K562 (cell line): ENCODE results near the gene DNM1. TPM values are rescaled to one million over a fixed set of nuclear protein-coding genes. Genes with fewer than 3 reads are reported as not detected.

ENCODE experiments used
- ARHGAP35 ChIP-seq: fragments of 450-650 bp; IDR thresholded peaks from 2 replicates; pipeline ENCODE4 v1.6.1; 2018; ENCODE audit not compliant: partially characterized antibody
- CREB1 ChIP-seq, 2 experiments: sonication (generic) in 1 of 2; formaldehyde crosslinking in 1 of 2; IDR thresholded peaks; 2 replicates each; pipeline versions ENCODE4 v1.6.1 to v1.8.0; 2012 to 2022; ENCODE audit warnings: inconsistent platforms in 1 of 2, mild to moderate bottlenecking in 1 of 2, missing genetic modification reagents in 1 of 2, moderate library complexity in 1 of 2
- CREBBP ChIP-seq: IDR thresholded peaks from one replicate; pipeline ENCODE4 v1.6.1; 2012; ENCODE audit warnings: low read depth, mild to moderate bottlenecking, control low read depth, inconsistent platforms, low read length
- HDAC1 ChIP-seq, 2 experiments: fragments of 450-650 bp; IDR thresholded peaks; 2 replicates each; pipeline ENCODE4 v1.6.1; 2016 to 2017; ENCODE audit warnings: inconsistent platforms in 1 of 2, mild to moderate bottlenecking in 1 of 2, moderate library complexity in 1 of 2
- HDAC2 ChIP-seq: fragments of 450-650 bp; IDR thresholded peaks from 2 replicates; pipeline ENCODE4 v1.6.1; 2016; ENCODE audit warnings: mild to moderate bottlenecking
- KLF10 ChIP-seq: fragments of 250-450 bp; sonication (Bioruptor Pico); IDR thresholded peaks from 2 replicates; pipeline ENCODE4 v1.6.1; 2021; ENCODE audit warnings: matching md5 sums
- MAZ ChIP-seq, 2 experiments: fragments of 450-650 bp in 1 of 2; sonication (generic) in 1 of 2; formaldehyde crosslinking; IDR thresholded peaks in 1 of 2; conservative IDR thresholded peaks in 1 of 2; 2 replicates each; pipeline versions ENCODE4 v1.4.0 to v1.5.0; 2020; ENCODE audit warnings: mild to moderate bottlenecking in 1 of 2, missing genetic modification reagents in 1 of 2
- PHTF2 ChIP-seq: fragments of 250-450 bp; sonication (Bioruptor Pico); IDR thresholded peaks from 2 replicates; pipeline ENCODE4 v1.5.0; 2021; ENCODE audit warnings: mild to moderate bottlenecking
- PML ChIP-seq: IDR thresholded peaks from 2 replicates; pipeline ENCODE4 v1.6.1; 2012; ENCODE audit warnings: low read length, inconsistent platforms
- POLR2B ChIP-seq: fragments of 450-650 bp; IDR thresholded peaks from 2 replicates; pipeline ENCODE4 v1.6.1; 2018; ENCODE audit warnings: low read depth; ENCODE audit not compliant: partially characterized antibody
- RCOR1 ChIP-seq, 2 experiments: IDR thresholded peaks; 2 replicates each; pipeline ENCODE4 v1.6.1; 2012; ENCODE audit warnings: low read depth in 2 of 2, low read length in 2 of 2, borderline replicate concordance in 1 of 2, improper control_type of control experiment in 1 of 2
- SIN3A ChIP-seq, 2 experiments: fragments of 150-350 bp in 1 of 2; IDR thresholded peaks; 2 replicates each; pipeline ENCODE4 v1.6.1; 2011 to 2016; ENCODE audit warnings: borderline replicate concordance in 2 of 2, low read depth in 2 of 2, low read length in 2 of 2, mild to moderate bottlenecking in 2 of 2, moderate library complexity in 2 of 2; ENCODE audit not compliant: control insufficient read depth in 1 of 2
- SMAD4 ChIP-seq: fragments of 250-450 bp; sonication (Bioruptor Pico); conservative IDR thresholded peaks from 2 replicates; pipeline ENCODE4 v1.8.0; 2021; ENCODE audit warnings: inconsistent platforms, mild to moderate bottlenecking, moderate library complexity
- TBP ChIP-seq: optimal IDR thresholded peaks from 2 replicates; pipeline ENCODE3; 2011; ENCODE audit warnings: low read depth, low read length, improper control_type of control experiment
- ZFP36 ChIP-seq: fragments of 150-350 bp; IDR thresholded peaks from 2 replicates; pipeline ENCODE4 v1.6.1; 2018; ENCODE audit warnings: low read length, low read depth; ENCODE audit not compliant: partially characterized antibody
- ZNF232 ChIP-seq: sonication (generic); formaldehyde crosslinking; IDR thresholded peaks from 2 replicates; pipeline ENCODE4 v1.8.0; 2022; ENCODE audit warnings: mild to moderate bottlenecking, missing genetic modification reagents
- ZNF263 ChIP-seq: sonication (generic); formaldehyde crosslinking; IDR thresholded peaks from 2 replicates; pipeline ENCODE4 v1.8.0; 2022; ENCODE audit warnings: mild to moderate bottlenecking, missing genetic modification reagents, borderline replicate concordance
- ZNF408 ChIP-seq: fragments of 250-450 bp; sonication (Bioruptor Pico); IDR thresholded peaks from 2 replicates; pipeline ENCODE4 v1.4.0; 2020; ENCODE audit warnings: low read depth, mild to moderate bottlenecking, moderate library complexity
- polyA plus RNA-seq, 8 experiments: library from polyadenylated mRNA; depleted of rRNA in 4 of 8; stranded (reverse) in 5 of 8; unstranded in 3 of 8; fragments of >200 nt; fragmentation: Nextera tagmentation in 2 of 8; fragmentation: Illumina TruSeq in 1 of 8; extraction: Ambion mirVana in 2 of 8; extraction: Trizol in 1 of 8; gene quantifications; 2 replicates each; pipeline versions ENCODE4 v1.2.1 to v1.2.3, GENCODE V29; 2011 to 2014; ENCODE audit warnings: inconsistent platforms in 1 of 8, missing spikeins in 1 of 8
- total RNA-seq, 7 experiments: library from RNA; depleted of rRNA in 6 of 7; stranded (reverse); fragments of >200 nt in 6 of 7; fragmentation: Illumina TruSeq in 2 of 7; extraction: Trizol in 2 of 7; gene quantifications; 2 replicates each; pipeline versions ENCODE4 v1.2.1 to v1.2.3, GENCODE V29; 2011 to 2021; ENCODE audit warnings: low replicate concordance in 1 of 7
- TF ChIP-seq, protein P1 (sequence below): fragments of 450-650 bp; IDR thresholded peaks from 2 replicates; pipeline ENCODE4 v1.6.1; 2016; ENCODE audit warnings: borderline replicate concordance
- TF ChIP-seq, protein P2 (sequence below), 2 experiments: IDR thresholded peaks; 2 replicates each; pipeline ENCODE4 v1.6.1; 2011; ENCODE audit warnings: borderline replicate concordance in 1 of 2, control low read depth in 1 of 2, low read depth in 1 of 2, low read length in 1 of 2, mild to moderate bottlenecking in 1 of 2, mixed read lengths in 1 of 2, moderate library complexity in 1 of 2; ENCODE audit not compliant: insufficient read depth in 1 of 2, insufficient read length in 1 of 2, poor library complexity in 1 of 2, severe bottlenecking in 1 of 2; ENCODE audit errors: extremely low read depth in 1 of 2
- TF ChIP-seq, protein P3 (sequence below): sonication (generic); formaldehyde crosslinking; IDR thresholded peaks from 2 replicates; pipeline ENCODE4 v1.8.0; 2023; ENCODE audit warnings: mild to moderate bottlenecking, missing genetic modification reagents

Gene DNM1
- total and polyA plus RNA-seq, 9 of the 15 experiments (the other 6 are each of a cell fraction or from before 2014, with no cell fraction given): 0.39 to 23.1 (median 9.1) TPM

DNA sequence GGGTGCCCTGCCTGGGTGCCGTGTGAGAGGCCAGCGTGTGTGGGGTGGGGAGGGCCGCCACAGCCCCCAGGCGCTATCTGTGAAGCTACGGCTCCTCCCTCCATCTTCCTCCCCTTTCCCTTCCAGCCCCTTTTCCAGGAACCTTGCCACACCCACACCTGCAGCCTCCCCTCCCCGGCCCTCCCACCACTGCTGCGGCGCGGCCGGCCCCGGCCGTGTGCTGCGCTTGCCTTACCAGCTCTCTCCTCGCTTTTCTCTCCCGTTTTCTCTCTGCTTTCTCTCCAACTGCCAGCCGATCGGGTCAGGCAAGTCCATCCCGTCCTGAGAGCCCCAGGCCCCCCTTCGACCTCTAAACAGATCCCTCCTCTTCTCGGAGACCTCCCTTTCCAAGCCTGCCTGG lies 51.2 kb downstream of the DNM1 start (continued):
- no peak for TF ChIP-seq KLF10 (CRISPR knock-in tag)
- no peak for TF ChIP-seq CREBBP
- TF ChIP-seq HDAC2: 0 out of 2 replicates have a peak, but pooled peaks have one; percentile 31
- TF ChIP-seq TBP: peak; percentile 22
- TF ChIP-seq, protein P1, sequence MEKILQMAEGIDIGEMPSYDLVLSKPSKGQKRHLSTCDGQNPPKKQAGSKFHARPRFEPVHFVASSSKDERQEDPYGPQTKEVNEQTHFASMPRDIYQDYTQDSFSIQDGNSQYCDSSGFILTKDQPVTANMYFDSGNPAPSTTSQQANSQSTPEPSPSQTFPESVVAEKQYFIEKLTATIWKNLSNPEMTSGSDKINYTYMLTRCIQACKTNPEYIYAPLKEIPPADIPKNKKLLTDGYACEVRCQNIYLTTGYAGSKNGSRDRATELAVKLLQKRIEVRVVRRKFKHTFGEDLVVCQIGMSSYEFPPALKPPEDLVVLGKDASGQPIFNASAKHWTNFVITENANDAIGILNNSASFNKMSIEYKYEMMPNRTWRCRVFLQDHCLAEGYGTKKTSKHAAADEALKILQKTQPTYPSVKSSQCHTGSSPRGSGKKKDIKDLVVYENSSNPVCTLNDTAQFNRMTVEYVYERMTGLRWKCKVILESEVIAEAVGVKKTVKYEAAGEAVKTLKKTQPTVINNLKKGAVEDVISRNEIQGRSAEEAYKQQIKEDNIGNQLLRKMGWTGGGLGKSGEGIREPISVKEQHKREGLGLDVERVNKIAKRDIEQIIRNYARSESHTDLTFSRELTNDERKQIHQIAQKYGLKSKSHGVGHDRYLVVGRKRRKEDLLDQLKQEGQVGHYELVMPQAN: 0 out of 2 replicates have a peak, but pooled peaks have one; percentile 52
- no peak for TF ChIP-seq ZNF232 (CRISPR knock-in tag)
- peak in 1 of 2 experiments; percentile 49; a peak in 1 of 4 replicates for TF ChIP-seq RCOR1 (IDR thresholded peaks at IDR 0.05; ENCODE audit: borderline replicate concordance in 1 of 2, low read depth in 2 of 2, low read length in 2 of 2)
- TF ChIP-seq HDAC1 (IDR thresholded peaks at IDR 0.05): peak in 1 of 2 experiments; percentile 90; a peak in 2 of 4 replicates
- TF ChIP-seq ZNF263 (CRISPR knock-in tag): no peak
- no peak for TF ChIP-seq PHTF2
- TF ChIP-seq, protein P2, sequence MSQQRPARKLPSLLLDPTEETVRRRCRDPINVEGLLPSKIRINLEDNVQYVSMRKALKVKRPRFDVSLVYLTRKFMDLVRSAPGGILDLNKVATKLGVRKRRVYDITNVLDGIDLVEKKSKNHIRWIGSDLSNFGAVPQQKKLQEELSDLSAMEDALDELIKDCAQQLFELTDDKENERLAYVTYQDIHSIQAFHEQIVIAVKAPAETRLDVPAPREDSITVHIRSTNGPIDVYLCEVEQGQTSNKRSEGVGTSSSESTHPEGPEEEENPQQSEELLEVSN (IDR thresholded peaks at IDR 0.05; ENCODE audit: borderline replicate concordance in 1 of 2, extremely low read depth in 1 of 2, insufficient read depth in 1 of 2, insufficient read length in 1 of 2, low read depth in 1 of 2, low read length in 1 of 2, poor library complexity in 1 of 2, severe bottlenecking in 1 of 2): peak in 1 of 2 experiments; percentile 60
- TF ChIP-seq POLR2B: peak; percentile 27
- TF ChIP-seq MAZ (CRISPR knock-in tag; conservative IDR thresholded peaks at IDR 0.05 in 1 of 2, IDR thresholded peaks at IDR 0.05 in 1 of 2): 0 out of 4 replicates have a peak, but pooled peaks of 1 of the 2 experiments have one; percentile 33
- TF ChIP-seq SMAD4 (CRISPR knock-in tag): peak; percentile 47; the same call in 1 of the 2 replicates
- TF ChIP-seq ZNF408 (CRISPR knock-in tag): no peak
- TF ChIP-seq CREB1 (IDR thresholded peaks at IDR 0.05): peak; percentile 9; the same call in 1 of the 2 replicates
- no peak for TF ChIP-seq CREB1 (CRISPR knock-in tag; IDR thresholded peaks at IDR 0.05)
- TF ChIP-seq ZFP36: peak; percentile 4
- TF ChIP-seq SIN3A (IDR thresholded peaks at IDR 0.05; ENCODE audit: borderline replicate concordance in 2 of 2, control insufficient read depth in 1 of 2, low read depth in 2 of 2, low read length in 2 of 2): peak in 1 of 2 experiments; percentile 30; a peak in 1 of 4 replicates
- TF ChIP-seq, protein P3, sequence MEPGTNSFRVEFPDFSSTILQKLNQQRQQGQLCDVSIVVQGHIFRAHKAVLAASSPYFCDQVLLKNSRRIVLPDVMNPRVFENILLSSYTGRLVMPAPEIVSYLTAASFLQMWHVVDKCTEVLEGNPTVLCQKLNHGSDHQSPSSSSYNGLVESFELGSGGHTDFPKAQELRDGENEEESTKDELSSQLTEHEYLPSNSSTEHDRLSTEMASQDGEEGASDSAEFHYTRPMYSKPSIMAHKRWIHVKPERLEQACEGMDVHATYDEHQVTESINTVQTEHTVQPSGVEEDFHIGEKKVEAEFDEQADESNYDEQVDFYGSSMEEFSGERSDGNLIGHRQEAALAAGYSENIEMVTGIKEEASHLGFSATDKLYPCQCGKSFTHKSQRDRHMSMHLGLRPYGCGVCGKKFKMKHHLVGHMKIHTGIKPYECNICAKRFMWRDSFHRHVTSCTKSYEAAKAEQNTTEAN: no peak
- 0 out of 2 replicates have a peak, but pooled peaks have one; percentile 20 for TF ChIP-seq PML
- TF ChIP-seq ARHGAP35: no peak
